Hematopoietic multipotent progenitor cell treated with erythropoietin and hydrocortisone succinate and interleukin-3 and kit ligand, for 4 days (in vitro differentiated cells): ENCODE results near the gene LYPD6B.

Experiments
- DNase-seq: peaks from one replicate; pipeline ENCODE4 v3.0.0-alpha.2; 2015

Gene LYPD6B

DNA sequence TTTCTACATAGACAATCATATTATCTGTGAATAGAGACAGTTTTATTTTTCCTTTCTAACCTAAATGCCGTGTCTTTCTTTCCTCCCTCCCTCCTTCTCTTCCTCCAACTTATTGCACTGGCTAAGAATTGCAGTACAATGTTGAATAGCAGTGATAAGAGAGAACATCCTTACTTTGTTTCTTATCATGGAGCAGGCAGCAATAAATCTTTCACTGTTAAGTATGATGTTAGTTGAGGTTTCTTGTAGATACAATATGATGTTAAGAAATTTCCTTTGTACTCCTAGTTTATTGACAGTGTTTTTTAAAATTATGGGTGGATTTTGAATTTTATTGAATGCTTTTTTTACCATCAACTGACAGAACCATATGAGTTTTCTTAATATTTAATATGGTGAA is 6.0 kb downstream of the LYPD6B start:
- DNase-seq: no peak

GRCh38 chr2:149047118-149047517 is 8.6 kb downstream of the LYPD6B start:
- DNase-seq: no peak

DNA sequence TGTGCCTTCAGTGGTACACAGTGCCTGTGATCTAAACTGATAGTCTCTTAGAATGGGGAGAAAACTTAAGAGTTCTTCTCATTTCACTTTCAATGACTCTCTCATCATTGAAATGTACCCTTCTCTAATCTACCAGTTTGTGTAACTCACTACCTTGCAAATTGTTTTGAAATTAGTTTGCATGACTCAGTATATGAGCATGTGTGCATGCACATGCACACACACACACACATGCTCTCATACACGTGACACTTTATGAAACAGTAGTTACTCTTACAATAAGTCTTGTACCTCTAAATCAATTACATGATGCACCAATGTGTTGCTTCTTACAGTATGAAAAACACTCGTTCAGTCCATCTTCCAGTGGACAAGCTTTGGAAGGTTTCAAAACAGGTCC is 10.6 kb downstream of the LYPD6B start:
- no peak for DNase-seq

- no peak for DNase-seq
Measured at GRCh38 chr2:149050188-149050587, 11.7 kb downstream of the LYPD6B start.

DNA sequence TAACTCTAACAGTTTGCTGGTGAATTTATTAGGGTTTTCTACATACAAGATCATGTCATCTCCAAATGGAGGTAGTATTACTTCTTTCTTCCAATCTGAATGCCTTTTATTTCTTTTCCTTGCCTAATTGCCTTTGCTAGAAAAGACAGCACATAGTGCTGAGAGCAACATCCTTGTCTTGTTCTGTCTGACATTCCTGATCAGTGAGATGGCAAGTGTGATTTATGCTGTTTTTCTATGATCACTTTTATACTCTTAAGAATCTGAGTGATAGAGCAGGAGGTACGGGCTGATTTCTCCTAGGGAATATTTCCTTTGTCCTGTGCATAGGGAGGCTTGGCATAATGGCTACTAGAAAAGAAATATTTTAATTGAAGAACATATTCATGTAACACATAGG is 17.3 kb downstream of the LYPD6B start:
- no peak for DNase-seq

DNA sequence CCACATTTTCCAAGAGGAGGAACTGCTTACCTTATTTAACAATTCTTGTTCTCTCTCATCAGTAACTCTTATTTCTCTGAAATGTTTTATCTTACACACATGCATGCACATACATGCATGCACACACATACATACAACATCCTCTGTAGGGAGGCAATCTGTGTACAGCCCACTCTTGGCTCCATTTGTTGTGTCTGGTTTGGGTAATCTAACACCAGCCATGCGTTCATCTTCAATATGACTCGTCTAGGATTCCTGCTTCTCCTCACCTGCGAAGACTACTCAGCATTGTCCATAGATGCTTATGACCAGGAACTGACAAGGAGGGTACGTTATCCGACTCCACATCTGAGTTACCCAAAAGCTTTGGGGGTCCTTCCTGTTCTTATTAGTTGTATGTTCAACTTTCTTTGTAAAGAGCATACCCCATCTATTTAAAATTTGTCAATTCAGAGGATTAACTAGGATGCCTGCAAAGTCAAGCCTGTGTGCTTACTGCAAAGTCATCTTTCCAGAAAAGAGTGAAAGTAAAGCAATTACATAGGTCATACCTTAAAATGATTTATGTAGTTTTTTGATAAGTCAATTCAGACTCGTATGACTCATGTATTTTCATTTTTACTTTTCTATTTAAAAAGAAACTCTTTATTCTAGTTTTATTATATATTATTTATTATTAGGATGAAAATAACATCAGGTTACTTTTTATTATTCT is 18.2 kb downstream of the LYPD6B start:
- no peak for DNase-seq

GRCh38 chr2:149057401-149057800 is 18.9 kb downstream of the LYPD6B start:
- DNase-seq: no peak

- no peak for DNase-seq
Measured at GRCh38 chr2:149058936-149059335, 20.4 kb downstream of the LYPD6B start.

- no peak for DNase-seq
Measured at GRCh38 chr2:149059822-149060221, 21.3 kb downstream of the LYPD6B start.

- DNase-seq: no peak
Measured at GRCh38 chr2:149061133-149061745, 22.7 kb downstream of the LYPD6B start.

- DNase-seq: no peak
Measured at GRCh38 chr2:149062531-149062930, 24.0 kb downstream of the LYPD6B start.

GRCh38 chr2:149063177-149063576 is 24.7 kb downstream of the LYPD6B start:
- no peak for DNase-seq

DNA sequence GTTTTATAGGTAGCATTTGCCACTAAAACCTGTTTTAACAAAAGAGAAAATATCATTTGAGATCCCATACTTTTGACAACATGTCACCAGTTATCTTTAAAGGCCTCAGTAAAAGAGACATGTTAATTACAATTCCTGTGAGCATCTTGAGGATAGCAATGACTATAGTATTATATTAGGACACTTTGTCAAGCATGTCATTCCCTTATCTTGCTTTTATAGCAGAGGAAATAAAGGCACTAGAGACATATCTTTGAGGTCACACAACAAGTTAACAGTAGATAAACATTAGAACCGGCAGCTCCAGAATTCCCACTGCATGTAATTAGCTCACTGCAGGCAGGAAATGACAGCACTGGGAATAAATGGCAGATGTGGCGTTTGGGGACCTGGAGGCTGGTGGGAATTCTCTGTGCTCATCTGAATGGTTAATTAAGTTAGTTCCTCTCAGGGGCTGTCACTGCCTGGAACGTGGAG is 25.9 kb downstream of the LYPD6B start:
- DNase-seq: no peak

- DNase-seq: no peak
Measured at GRCh38 chr2:149064856-149065630, 26.5 kb downstream of the LYPD6B start.

GRCh38 chr2:149068225-149068995 is 29.9 kb downstream of the LYPD6B start:
- no peak for DNase-seq

DNA sequence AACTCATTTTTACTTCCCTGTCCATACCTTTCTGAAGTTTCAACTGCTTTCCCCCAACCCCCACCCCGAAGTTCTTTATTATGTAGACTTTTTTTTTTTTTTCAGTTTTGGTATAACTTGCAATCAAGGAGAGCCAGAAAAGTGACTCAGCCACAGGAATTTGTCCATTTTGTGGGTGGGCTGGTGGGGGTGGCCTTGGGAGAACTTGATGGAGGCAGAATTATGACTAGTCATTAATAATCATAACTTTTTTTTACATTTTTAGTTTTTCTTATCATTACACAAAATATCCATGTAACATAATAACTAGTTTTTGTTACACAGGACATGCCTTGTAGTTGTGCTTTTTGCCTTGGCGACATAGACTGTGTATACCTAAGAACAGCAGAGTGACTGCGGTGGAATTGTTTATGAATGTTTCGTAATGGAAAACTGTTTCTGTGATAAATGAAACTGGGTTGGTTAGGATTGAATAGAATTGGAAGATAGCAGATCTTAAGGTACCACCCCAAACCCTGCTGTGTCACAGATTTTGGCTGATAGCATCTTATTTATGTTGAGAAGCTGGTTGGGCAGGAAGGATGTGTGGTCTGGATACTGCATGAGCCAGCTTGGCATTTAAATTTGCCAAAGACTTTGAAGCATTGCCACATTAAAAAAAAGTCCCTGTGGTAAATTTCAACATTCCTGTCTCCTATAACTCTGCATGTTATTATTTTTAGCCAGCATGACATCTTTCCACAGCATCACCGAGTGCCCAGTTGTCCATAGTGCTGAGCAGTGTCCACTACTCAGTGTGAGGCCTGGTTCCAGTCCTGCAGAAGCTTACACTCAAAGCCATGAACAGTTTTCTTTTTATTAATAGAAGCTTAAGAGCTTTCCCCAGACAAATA is 30.7 kb downstream of the LYPD6B start:
- DNase-seq: peak; percentile 90

- DNase-seq: no peak
Measured at GRCh38 chr2:149070681-149071320, 32.3 kb downstream of the LYPD6B start.

DNA sequence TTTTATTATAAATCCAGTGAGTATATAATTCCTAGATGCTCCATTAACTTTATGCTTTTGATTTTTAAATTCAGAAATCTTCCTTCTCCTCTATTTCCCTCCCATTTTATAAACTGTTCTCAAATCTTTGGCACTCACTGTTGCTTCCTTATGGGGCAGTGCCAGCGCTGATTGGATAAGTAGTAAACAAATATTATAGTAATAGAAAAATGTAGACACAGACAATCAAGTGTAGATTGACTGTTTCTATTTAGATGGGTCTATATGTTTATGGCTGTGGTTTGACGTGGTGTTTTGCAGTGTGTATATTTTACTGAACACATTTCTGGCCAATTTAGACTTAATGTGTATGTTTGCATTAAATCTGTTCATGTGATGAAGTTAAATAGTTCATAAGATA is 36.6 kb downstream of the LYPD6B start:
- no peak for DNase-seq

DNA sequence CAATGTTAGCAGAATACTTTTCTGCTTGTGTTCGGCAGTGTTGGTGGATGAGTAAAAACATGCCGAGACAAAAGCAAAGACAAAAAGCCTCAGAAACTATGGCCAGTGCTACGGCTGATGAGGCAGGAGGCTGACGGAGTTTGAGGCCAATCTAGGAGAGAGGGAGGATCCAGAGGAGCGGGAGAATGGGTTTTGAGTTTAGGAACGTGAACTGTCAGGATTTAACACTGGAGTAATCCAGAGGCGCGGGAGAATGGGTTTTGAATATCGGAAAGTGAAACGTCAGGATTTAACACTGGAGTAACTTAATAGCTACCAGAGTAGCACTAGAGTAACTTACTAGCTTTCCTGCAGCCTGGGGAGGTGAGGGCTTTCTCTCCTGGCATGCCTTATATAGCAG is 37.4 kb downstream of the LYPD6B start:
- no peak for DNase-seq

DNA sequence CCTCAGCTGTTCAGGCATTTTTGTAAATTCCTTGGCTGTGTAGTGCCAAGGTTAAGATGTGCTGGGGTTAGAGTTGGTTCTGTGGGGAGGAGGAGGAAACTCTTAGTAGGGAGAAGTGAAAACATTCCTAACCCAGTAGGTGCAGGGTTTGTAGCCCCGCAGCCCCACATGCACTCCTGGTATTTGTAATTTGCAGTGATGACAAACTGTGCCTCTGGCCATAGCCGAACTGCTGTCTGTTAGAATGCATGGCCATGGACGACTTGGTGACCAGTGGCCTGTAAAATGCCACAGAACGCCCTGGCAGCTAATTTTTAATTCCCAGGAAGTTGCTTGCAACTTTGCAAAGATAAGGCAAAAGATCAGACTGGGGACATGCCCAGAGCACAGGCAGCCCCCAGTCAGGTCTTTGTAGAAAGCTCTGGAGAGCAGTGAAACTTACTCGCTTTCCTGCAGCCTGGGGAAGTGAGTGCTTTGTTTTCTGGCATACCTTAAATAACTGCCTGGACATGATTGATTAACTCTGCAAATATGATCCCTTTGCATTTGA is 38.4 kb downstream of the LYPD6B start:
- no peak for DNase-seq

DNA sequence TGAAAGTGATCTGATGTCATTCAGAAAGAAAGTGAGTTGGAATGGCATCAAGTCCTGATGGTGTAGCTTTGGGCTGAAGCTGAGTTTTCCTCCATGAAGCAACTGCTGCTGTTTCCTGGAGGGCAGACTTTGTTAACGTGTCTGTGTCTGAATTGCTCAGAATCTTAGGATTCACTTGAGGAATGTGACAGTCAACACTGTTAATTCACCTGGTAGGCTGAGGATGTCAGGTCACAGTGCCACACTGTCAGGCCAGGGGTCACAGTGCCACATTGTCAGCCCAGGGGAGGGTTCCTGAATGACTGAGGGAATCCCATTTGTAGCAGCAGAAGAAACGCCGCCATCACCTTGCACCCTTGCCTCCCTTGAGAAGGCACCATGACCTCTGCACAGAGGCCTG is 39.4 kb downstream of the LYPD6B start:
- no peak for DNase-seq
